ENCODE results near the gene IL32. TPM values are rescaled to one million over a fixed set of nuclear protein-coding genes. Genes with fewer than 3 reads are reported as not detected.

Gene IL32
- total RNA-seq, 4 donors from 2014 or later = 24.0 to 53.6 (median 28.9) TPM

GRCh38 chr16:3087243-3088235, 22.1 kb downstream of the IL32 start:
- H3K36me3 ChIP-seq = no peaks in the 10 kb centered on the region
- intact Hi-C loops (cut with DNase I) = no loop called here
- no peak for TF ChIP-seq POLR2A (IDR thresholded peaks at IDR 0.05)
- TF ChIP-seq CTCF (IDR thresholded peaks at IDR 0.05) = peak in 1 of 6 experiments; percentile 12
- WGBS, 2 donors = 47 to 51% methylated on average over 14 to 16 of the region's 18 CpGs
- H3K27ac ChIP-seq = peak overlapping the region in 2 of 3 donors; percentile 44 to 55
- no peaks in the 10 kb centered on the region for H3K9me3 ChIP-seq
- DNase-seq = peak in 1 of 2 donors; percentile 26
- H3K27me3 ChIP-seq = no peaks in the 10 kb centered on the region
- no peak overlapping the region for H3K4me3 ChIP-seq (replicated peaks in 1 of 3)
- peaks cover 7 to 17% of the 10 kb centered on the region in 2 donors for H3K4me1 ChIP-seq

DNA sequence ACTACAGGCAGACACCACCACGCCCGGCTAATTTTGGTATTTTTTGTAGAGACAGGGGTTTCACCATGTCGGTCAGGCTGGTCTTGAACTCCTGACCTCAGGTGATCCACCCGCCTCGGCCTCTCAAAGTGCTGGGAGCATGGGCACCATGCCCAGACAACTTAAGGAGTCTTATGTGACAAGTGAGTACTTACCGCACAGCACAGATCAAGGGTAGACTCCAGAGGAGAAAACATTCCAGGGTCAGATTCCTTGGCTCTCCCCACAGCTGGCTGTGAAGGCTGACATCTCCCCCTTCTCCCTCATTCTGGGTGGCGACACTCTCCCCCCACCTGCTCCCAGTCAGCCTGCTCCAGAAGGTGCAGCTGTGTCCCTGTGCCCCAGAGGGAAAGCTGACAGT, 23.0 kb downstream of the IL32 start:
- DNase-seq = peak; percentile 60 to 79
- no peaks in the 10 kb centered on the region for H3K36me3 ChIP-seq
- H3K27ac ChIP-seq = no peak overlapping the region
- intact Hi-C loops (cut with DNase I) = no loop called here
- H3K27me3 ChIP-seq = no peaks in the 10 kb centered on the region
- no peaks in the 10 kb centered on the region for H3K9me3 ChIP-seq
- peaks cover 7 to 17% of the 10 kb centered on the region in 2 donors for H3K4me1 ChIP-seq
- no peak overlapping the region for H3K4me3 ChIP-seq (replicated peaks in 1 of 3)
- 29 to 43% methylated on average over 7 of the region's 7 CpGs for WGBS, 2 donors
- TF ChIP-seq POLR2A (IDR thresholded peaks at IDR 0.05) (no peak), CTCF (IDR thresholded peaks at IDR 0.05) (no peak)

- Histone ChIP-seq H3K4me3 (replicated peaks in 1 of 3) (no peak overlapping the region), H3K36me3 (no peaks in the 10 kb centered on the region), H3K4me1 (peaks cover 7 to 17% of the 10 kb centered on the region in 2 donors), H3K9me3 (no peaks in the 10 kb centered on the region), H3K27ac (no peak overlapping the region), H3K27me3 (no peaks in the 10 kb centered on the region)
- intact Hi-C loops (cut with DNase I) = no loop called here
- TF ChIP-seq POLR2A (IDR thresholded peaks at IDR 0.05) = no peak
- TF ChIP-seq CTCF (IDR thresholded peaks at IDR 0.05) = no peak
- DNase-seq = no peak
- WGBS, 2 donors = 87 to 91% methylated on average over 19 to 38 of the region's 71 CpGs
These were observed 23.7 kb downstream of the IL32 start for GRCh38 chr16:3088925-3089716.

DNA sequence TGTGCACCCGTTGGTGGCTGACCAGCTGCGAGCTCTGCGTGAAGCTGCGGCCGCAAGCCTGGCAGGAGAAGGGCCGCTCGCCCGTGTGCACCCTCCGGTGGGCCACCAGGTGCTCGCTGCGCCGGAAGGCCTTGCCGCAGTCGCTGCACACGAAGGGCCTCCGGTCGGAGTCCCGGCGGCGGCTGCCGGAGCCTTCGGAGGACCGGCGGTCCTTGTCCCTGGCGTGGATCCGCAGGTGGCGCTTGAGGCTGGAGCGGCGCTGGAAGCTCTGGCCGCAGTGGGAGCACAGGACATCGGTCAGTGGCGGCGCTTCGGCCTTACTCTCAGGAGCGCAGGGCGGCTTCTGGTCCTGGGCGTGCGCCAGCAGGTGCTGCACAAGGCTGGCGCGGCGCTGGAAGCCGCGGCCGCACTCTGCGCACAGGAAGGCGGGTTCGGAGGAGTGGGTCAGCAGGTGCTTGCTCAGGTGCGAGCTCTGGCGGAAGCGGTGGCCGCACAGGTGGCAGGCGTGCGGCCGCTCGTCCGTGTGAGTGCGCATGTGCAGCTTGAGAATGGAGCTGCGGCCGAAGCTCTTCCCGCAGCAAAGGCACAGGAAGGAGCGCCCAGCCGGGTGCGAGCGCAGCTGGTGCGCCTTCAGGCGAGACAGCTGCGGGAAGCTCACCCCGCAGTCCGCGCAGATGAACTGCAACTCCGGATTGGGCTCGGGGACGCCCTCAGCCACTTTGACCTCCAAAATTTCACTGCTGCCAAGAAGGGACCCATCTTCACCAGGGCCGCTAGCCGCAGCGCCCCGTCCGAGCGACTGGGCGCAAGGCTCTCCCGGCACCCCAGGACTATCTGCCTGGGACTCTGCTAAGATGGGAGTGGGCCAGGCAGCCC, 24.5 kb downstream of the IL32 start:
- no peak for DNase-seq

More for the DNA sequence above, 24.5 kb downstream of the IL32 start:
- TF ChIP-seq POLR2A (IDR thresholded peaks at IDR 0.05) = no peak
- no peak for TF ChIP-seq CTCF (IDR thresholded peaks at IDR 0.05)
- intact Hi-C loops (cut with DNase I) = no loop called here
- H3K36me3 ChIP-seq = no peaks in the 10 kb centered on the region
- 94 to 97% methylated on average over 51 of the region's 81 CpGs for WGBS, 2 donors
- no peak overlapping the region for H3K27ac ChIP-seq
- H3K4me3 ChIP-seq (replicated peaks in 1 of 3) = no peak overlapping the region
- H3K27me3 ChIP-seq = no peaks in the 10 kb centered on the region
- peaks cover 7 to 17% of the 10 kb centered on the region in 2 donors for H3K4me1 ChIP-seq
- no peaks in the 10 kb centered on the region for H3K9me3 ChIP-seq

Data from thyroid gland (tissue), 4 donors.